HFF-Myc (cell line): Measurements from ENCODE around the gene LZTS3.

Experiments
- DNase-seq: peaks from one replicate; pipeline ENCODE4 v3.0.0-alpha.2; 2011; ENCODE audit warnings: low read depth; ENCODE audit errors: extremely low read depth
- H3K4me3 ChIP-seq: replicated peaks from 2 replicates; pipeline ENCODE4 v1.5.1; 2011; ENCODE audit warnings: low read depth, mild to moderate bottlenecking, control low read depth, low read length
- CTCF ChIP-seq: IDR thresholded peaks from 2 replicates; pipeline ENCODE4 v1.5.1; 2012; ENCODE audit warnings: mild to moderate bottlenecking, low read depth, low read length, control low read depth; ENCODE audit errors: missing control alignments

LZTS3 gene

GRCh38 chr20:3177746-3178485, 4.6 kb upstream of the LZTS3 start:
- DNase-seq = no peak
- no peak for TF ChIP-seq CTCF
- no peak overlapping the region for H3K4me3 ChIP-seq

GRCh38 chr20:3175270-3175669, 1.9 kb upstream of the LZTS3 start:
- H3K4me3 ChIP-seq = no peak overlapping the region
- DNase-seq = no peak
- no peak for TF ChIP-seq CTCF

GRCh38 chr20:3174442-3175261, 1.3 kb upstream of the LZTS3 start:
- TF ChIP-seq CTCF = no peak
- no peak for DNase-seq
- peak overlapping the region; percentile 56 for H3K4me3 ChIP-seq

GRCh38 chr20:3173610-3174441, 477 bp upstream of the LZTS3 start:
- DNase-seq = no peak
- TF ChIP-seq CTCF = no peak

GRCh38 chr20:3172126-3172932, 1.0 kb downstream of the LZTS3 start:
- peak overlapping the region; percentile 56 for H3K4me3 ChIP-seq
- no peak for DNase-seq
- no peak for TF ChIP-seq CTCF

More at GRCh38 chr20:3173610-3174441, 477 bp upstream of the LZTS3 start:
- peak overlapping the region; percentile 56 for H3K4me3 ChIP-seq

- DNase-seq = no peak
- no peak for TF ChIP-seq CTCF
- H3K4me3 ChIP-seq = no peak overlapping the region
These were observed 1.8 kb downstream of the LZTS3 start for GRCh38 chr20:3171391-3172125.
